ENCODE measurements around the gene ZDHHC5. TPM values are rescaled to one million over a fixed set of nuclear protein-coding genes. Genes with fewer than 3 reads are reported as not detected.
"Not testable (repeated sequence)": the region's sequence is repeated elsewhere in the genome, so short reads cannot be mapped to it uniquely, and the experiment has no call there.

Gene ZDHHC5
- total RNA-seq, 1 donor from 2014 or later, result 42.3 TPM

GRCh38 chr11:57711414-57712255 is 43.7 kb downstream of the ZDHHC5 start, which contains the start of gene MED19:
MED19 (minus strand) TSS chr11:57712215; CDS start chr11:57712179, 36 bp downstream.
- Mint-ChIP-seq H3K9me3 (ENCODE audit: unreplicated experiment) (peaks cover 2% of the 10 kb centered on the region), H3K4me1 (ENCODE audit: low read depth, unreplicated experiment) (peaks cover 16% of the 10 kb centered on the region), H3K36me3 (ENCODE audit: unreplicated experiment) (no peaks in the 10 kb centered on the region), H3K27ac (ENCODE audit: unreplicated experiment) (peak within 1 kb of the TSS; percentile 95), H3K4me3 (ENCODE audit: unreplicated experiment) (peak within 1 kb of the TSS; percentile 99), H3K27me3 (ENCODE audit: unreplicated experiment) (peaks cover 2% of the 10 kb centered on the region)
- DNase-seq, result peak; percentile 80
- TF ChIP-seq CTCF (IDR thresholded peaks at IDR 0.05; ENCODE audit: partially characterized antibody, unreplicated experiment), result no peak

- peaks cover 2% of the 10 kb centered on the region for H3K9me3 Mint-ChIP-seq (ENCODE audit: unreplicated experiment)
- TF ChIP-seq CTCF (IDR thresholded peaks at IDR 0.05; ENCODE audit: partially characterized antibody, unreplicated experiment), result no peak
- H3K36me3 Mint-ChIP-seq (ENCODE audit: unreplicated experiment), result no peaks in the 10 kb centered on the region
- peaks cover 16% of the 10 kb centered on the region for H3K4me1 Mint-ChIP-seq (ENCODE audit: low read depth, unreplicated experiment)
- H3K27ac Mint-ChIP-seq (ENCODE audit: unreplicated experiment), result peak within 1 kb of the TSS; percentile 95
- peak; percentile 89 for DNase-seq
- H3K4me3 Mint-ChIP-seq (ENCODE audit: unreplicated experiment), result peak within 1 kb of the TSS; percentile 99
- peaks cover 2% of the 10 kb centered on the region for H3K27me3 Mint-ChIP-seq (ENCODE audit: unreplicated experiment)
Measured at GRCh38 chr11:57712256-57713150, 44.6 kb downstream of the ZDHHC5 start, which contains the start of gene TMX2. TMX2 (plus strand) TSS chr11:57712593; CDS start chr11:57712619, 26 bp downstream.

- peak overlapping the region; percentile 95 for H3K27ac Mint-ChIP-seq (ENCODE audit: unreplicated experiment)
- peaks cover 2% of the 10 kb centered on the region for H3K27me3 Mint-ChIP-seq (ENCODE audit: unreplicated experiment)
- H3K9me3 Mint-ChIP-seq (ENCODE audit: unreplicated experiment), result peaks cover 2% of the 10 kb centered on the region
- no peak for DNase-seq
- peaks cover 8% of the 10 kb centered on the region for H3K36me3 Mint-ChIP-seq (ENCODE audit: unreplicated experiment)
- H3K4me1 Mint-ChIP-seq (ENCODE audit: low read depth, unreplicated experiment), result peaks cover 16% of the 10 kb centered on the region
- no peak for TF ChIP-seq CTCF (IDR thresholded peaks at IDR 0.05; ENCODE audit: partially characterized antibody, unreplicated experiment)
- H3K4me3 Mint-ChIP-seq (ENCODE audit: unreplicated experiment), result peak overlapping the region; percentile 99
Measured at GRCh38 chr11:57713835-57714234, 45.9 kb downstream of the ZDHHC5 start.

GRCh38 chr11:57716726-57717125 is 48.8 kb downstream of the ZDHHC5 start:
- H3K4me1 Mint-ChIP-seq (ENCODE audit: low read depth, unreplicated experiment), result peaks cover 10% of the 10 kb centered on the region
- not testable (repeated sequence) for H3K27ac Mint-ChIP-seq (ENCODE audit: unreplicated experiment); H3K27me3 Mint-ChIP-seq (ENCODE audit: unreplicated experiment); H3K4me3 Mint-ChIP-seq (ENCODE audit: unreplicated experiment); H3K9me3 Mint-ChIP-seq (ENCODE audit: unreplicated experiment); DNase-seq; H3K36me3 Mint-ChIP-seq (ENCODE audit: unreplicated experiment)

- H3K9me3 Mint-ChIP-seq (ENCODE audit: unreplicated experiment), result peaks cover 2% of the 10 kb centered on the region
- peaks cover 4% of the 10 kb centered on the region for H3K4me1 Mint-ChIP-seq (ENCODE audit: low read depth, unreplicated experiment)
- no peak overlapping the region for H3K27ac Mint-ChIP-seq (ENCODE audit: unreplicated experiment)
- no peak for TF ChIP-seq CTCF (IDR thresholded peaks at IDR 0.05; ENCODE audit: partially characterized antibody, unreplicated experiment)
- no peak overlapping the region for H3K4me3 Mint-ChIP-seq (ENCODE audit: unreplicated experiment)
- DNase-seq, result no peak
- H3K36me3 Mint-ChIP-seq (ENCODE audit: unreplicated experiment), result no peaks in the 10 kb centered on the region
- H3K27me3 Mint-ChIP-seq (ENCODE audit: unreplicated experiment), result no peaks in the 10 kb centered on the region
Measured at GRCh38 chr11:57727185-57727584, 59.3 kb downstream of the ZDHHC5 start.
